AG04450 (cell line): ENCODE data around the gene HORMAD1. TPM values are rescaled to one million over a fixed set of nuclear protein-coding genes. Genes with fewer than 3 reads are reported as not detected.
"Not testable (repeated sequence)": the region's sequence is repeated elsewhere in the genome, so short reads cannot be mapped to it uniquely, and the experiment has no call there.

ENCODE experiments used
- CTCF ChIA-PET: fragments of 300-600, 350-600 bp; formaldehyde crosslinking; extraction: SDS; loops from one replicate; lab custom pipeline; 2022; ENCODE audit warnings: antibody characterized with exemption, inconsistent platforms; lab: Charles Lee
- POLR2A ChIA-PET: fragments of 350-600 bp; formaldehyde crosslinking; extraction: SDS; loops from one replicate; lab custom pipeline; 2021; ENCODE audit warnings: antibody characterized with exemption, inconsistent platforms; lab: Yijun Ruan, JAX
- DNase-seq: peaks from one replicate; pipeline ENCODE4 v3.0.0-alpha.2; 2011; ENCODE audit warnings: low read depth, low spot score
- H3K27ac ChIP-seq: one replicate; pipeline ENCODE4 v1.5.1; 2012; ENCODE audit warnings: low read depth, low read length, control low read depth
- H3K27me3 ChIP-seq: one replicate; pipeline ENCODE4 v1.6.0; 2012; ENCODE audit warnings: low read length; ENCODE audit not compliant: control insufficient read depth, insufficient read depth
- H3K4me3 ChIP-seq: 2 replicates; pipeline ENCODE4 v1.5.1; 2011; ENCODE audit warnings: mild to moderate bottlenecking, low read depth, low read length, control low read depth
- H3K9me3 ChIP-seq: 2 replicates; pipeline ENCODE4 v1.5.1; 2012; ENCODE audit warnings: low read length; ENCODE audit not compliant: control insufficient read depth, insufficient read depth
- CTCF ChIP-seq: IDR thresholded peaks from 2 replicates; pipeline ENCODE4 v1.5.1; 2011; ENCODE audit warnings: low read depth, low read length, control low read depth, inconsistent platforms
- polyA plus RNA-seq: library from polyadenylated mRNA; depleted of rRNA; stranded (reverse); fragments of >200 nt; gene quantifications from 2 replicates; pipeline ENCODE4 v1.2.3, GENCODE V29; 2011

The HORMAD1 gene
- polyA plus RNA-seq, 1 experiment = not detected

DNA sequence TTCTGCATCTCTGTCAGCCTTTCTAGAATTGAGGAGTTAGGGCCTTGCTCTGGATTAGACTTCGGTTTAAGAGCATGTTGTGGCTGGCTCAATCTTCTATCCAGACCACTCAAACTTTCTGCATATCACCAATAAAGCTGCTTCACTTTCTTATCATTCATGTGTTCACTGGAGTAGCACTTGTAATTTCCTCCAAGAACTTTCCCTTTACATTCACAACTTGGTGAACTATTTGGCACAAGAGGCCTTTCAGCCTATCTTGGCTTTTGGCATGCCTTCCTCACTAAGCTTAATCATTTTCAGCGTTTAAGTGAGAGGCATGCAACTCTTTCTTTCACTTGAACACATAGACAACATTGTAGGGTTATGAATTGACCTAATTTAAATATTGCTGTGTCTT lies 3.6 kb upstream of the HORMAD1 start:
- Histone ChIP-seq H3K27ac (no peak overlapping the region), H3K27me3 (no peaks in the 10 kb centered on the region), H3K4me3 (no peak overlapping the region), H3K9me3 (peaks cover 4% of the 10 kb centered on the region; the same call in 1 of the 2 replicates)
- no peak for DNase-seq
- ChIA-PET CTCF (interaction anchor here (0.6 kb wide), 1 partner anchor 120 kb away, joined by 4 read pairs; no protein-coding TSS in a partner anchor), POLR2A (no interaction called here)
- TF ChIP-seq CTCF = no peak

- H3K4me3 ChIP-seq = no peak overlapping the region
- no peak for TF ChIP-seq CTCF
- ChIA-PET POLR2A (no interaction called here), CTCF (interaction anchor here (1.0 kb wide), 1 partner anchor 23 kb away, joined by 5 read pairs; the partner anchor contains the start of gene GOLPH3L)
- no peak overlapping the region for H3K27ac ChIP-seq
- H3K9me3 ChIP-seq = peaks cover 4% of the 10 kb centered on the region; the same call in 1 of the 2 replicates
- H3K27me3 ChIP-seq = no peaks in the 10 kb centered on the region
- no peak for DNase-seq
Observed at GRCh38 chr1:150720098-150720497, 597 bp downstream of the HORMAD1 start.

GRCh38 chr1:150718225-150718891 lies 2.3 kb downstream of the HORMAD1 start:
- TF ChIP-seq CTCF = no peak
- peaks cover 4% of the 10 kb centered on the region; the same call in 1 of the 2 replicates for H3K9me3 ChIP-seq
- H3K4me3 ChIP-seq = no peak overlapping the region
- H3K27me3 ChIP-seq = no peaks in the 10 kb centered on the region
- no peak overlapping the region for H3K27ac ChIP-seq
- ChIA-PET POLR2A (no interaction called here), CTCF (no interaction called here)
- no peak for DNase-seq

DNA sequence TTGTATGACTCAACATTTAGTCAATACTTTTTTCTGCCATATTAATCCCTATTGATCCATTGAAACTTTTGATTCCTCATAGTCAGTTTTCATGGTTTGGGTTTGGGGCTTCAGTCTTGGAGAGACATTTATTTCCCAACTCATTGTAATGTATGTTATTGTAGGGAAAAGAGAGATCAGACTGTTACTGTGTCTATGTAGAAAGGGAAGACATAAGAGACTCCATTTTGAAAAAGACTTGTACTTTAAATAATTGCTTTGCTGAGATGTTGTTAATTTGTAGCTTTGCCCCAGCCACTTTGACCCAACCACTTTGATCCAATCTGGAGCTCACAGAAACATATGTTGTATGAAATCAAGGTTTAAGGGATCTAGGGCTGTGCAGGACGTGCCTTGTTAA lies 11.7 kb downstream of the HORMAD1 start:
- DNase-seq, H3K27me3 ChIP-seq, POLR2A ChIA-PET, H3K9me3 ChIP-seq, CTCF ChIA-PET, H3K27ac ChIP-seq, H3K4me3 ChIP-seq: not testable (repeated sequence)

DNA sequence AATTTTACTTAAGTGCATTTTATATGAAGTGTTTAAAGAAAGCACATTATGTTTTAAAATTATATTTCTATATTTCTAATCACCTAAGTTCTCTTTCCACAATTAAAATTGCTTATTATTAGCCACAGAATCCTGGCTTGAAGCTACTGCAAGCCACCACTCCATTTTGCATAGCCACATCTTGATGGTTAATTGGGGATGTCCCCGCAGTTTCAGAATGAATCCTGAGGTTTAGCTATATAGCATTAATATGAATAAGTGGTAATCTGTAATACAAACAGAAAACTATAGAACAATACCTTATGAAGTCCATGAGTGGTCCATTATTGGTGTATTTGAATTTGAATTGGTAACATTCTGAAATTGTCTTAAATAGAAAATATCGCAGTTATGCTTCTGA lies 12.1 kb downstream of the HORMAD1 start:
- CTCF ChIA-PET = no interaction called here
- H3K27ac ChIP-seq = no peak overlapping the region
- POLR2A ChIA-PET = no interaction called here
- no peaks in the 10 kb centered on the region for H3K9me3 ChIP-seq
- no peak for DNase-seq
- no peaks in the 10 kb centered on the region for H3K27me3 ChIP-seq
- H3K4me3 ChIP-seq = no peak overlapping the region
- TF ChIP-seq CTCF = no peak
